Nasal cavity respiratory epithelium epithelial cell of viscerocranial mucosa (primary cell): Measurements from ENCODE around the gene CEBPZOS. TPM values are rescaled to one million over a fixed set of nuclear protein-coding genes. Genes with fewer than 3 reads are reported as not detected.

Source experiments
- total RNA-seq: library from RNA; depleted of rRNA; stranded (reverse); fragments of >200 nt; gene quantifications from 2 replicates; pipeline ENCODE4 v1.2.3, GENCODE V29; 2014

Gene CEBPZOS
- total RNA-seq, result 15.0 and 17.4 TPM in 2 replicates

GRCh38 chr2:37196320-37197195 is at the start of gene CEBPZOS:
CEBPZOS (plus strand) TSS chr2:37196496; CDS start chr2:37199705, 3,209 bp downstream.

DNA sequence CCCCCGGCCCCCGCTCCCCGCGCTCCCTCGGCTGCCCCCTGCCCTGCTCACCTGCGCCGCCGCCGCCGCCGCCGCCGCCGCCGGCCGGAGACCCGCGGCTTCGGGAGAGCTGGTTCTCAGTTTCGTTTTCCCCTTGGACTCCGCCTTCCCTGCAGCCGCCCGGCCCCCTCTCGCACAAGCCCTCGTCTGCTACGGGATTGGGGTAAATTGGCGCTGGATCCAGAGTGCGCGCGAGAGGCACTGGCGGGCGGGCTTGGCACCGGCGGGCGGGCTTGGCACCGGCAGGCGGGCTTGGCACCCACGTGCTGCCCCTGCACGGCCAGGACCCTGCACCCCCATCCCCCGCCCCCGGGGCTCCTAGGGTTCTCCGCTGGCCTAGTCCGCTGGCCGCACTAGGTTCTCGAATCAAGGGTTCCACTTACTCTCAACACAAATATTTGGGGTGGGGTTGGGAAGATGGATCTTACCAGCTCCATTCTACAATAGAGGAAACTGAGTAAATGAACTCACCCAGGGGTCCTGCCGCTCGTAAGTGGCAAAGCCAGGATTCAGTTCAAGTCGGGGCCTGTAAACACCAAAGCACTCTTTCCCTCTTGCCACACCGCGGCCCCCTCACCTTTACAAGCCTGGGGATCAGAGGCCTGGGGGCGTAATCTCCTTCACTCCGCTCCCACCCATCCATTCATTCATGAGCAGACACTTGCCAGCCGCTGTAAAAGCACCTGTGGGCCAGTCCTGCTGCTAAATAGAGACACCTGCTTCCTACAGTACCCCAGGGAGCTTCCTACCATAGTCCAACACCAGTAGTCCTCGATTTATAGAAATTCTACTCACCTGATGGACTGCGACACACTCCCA is 39.2 kb upstream of the CEBPZOS start, which contains the start of gene EIF2AK2:
Gene EIF2AK2, minus strand, starts transcription at position 124 of the 858 bp plus-strand sequence. CDS start 9,174 bp downstream, outside the sequence.

GRCh38 chr2:37188570-37188969 is 7.7 kb upstream of the CEBPZOS start, which contains the start of gene SULT6B1:
SULT6B1 (minus strand) TSS chr2:37188670; CDS start chr2:37188640, 30 bp downstream.

GRCh38 chr2:37231241-37232130 is 35.2 kb downstream of the CEBPZOS start, which contains the start of the genes CEBPZ and NDUFAF7:
CEBPZ (minus strand) TSS chr2:37231596; CDS start chr2:37231567, 29 bp downstream.
NDUFAF7 (plus strand) TSS chr2:37231658; CDS start chr2:37231706, 48 bp downstream.

Other genes starting within 250 kb of the CEBPZOS start
- 27.0 and 46.9 TPM in 2 replicates for gene STRN, start 230.0 kb upstream of the CEBPZOS start, total RNA-seq
- gene HEATR5B, start 112.1 kb upstream of the CEBPZOS start, total RNA-seq, result 27.3 and 29.8 TPM in 2 replicates
- 6.2 and 7.0 TPM in 2 replicates for gene GPATCH11, start 112.0 kb upstream of the CEBPZOS start, total RNA-seq
- gene EIF2AK2, start 39.5 kb upstream of the CEBPZOS start, total RNA-seq, result 16.4 and 31.4 TPM in 2 replicates
- not detected in 2 replicates for gene SULT6B1, start 7.8 kb upstream of the CEBPZOS start, total RNA-seq
- 84.1 and 86.7 TPM in 2 replicates for gene CEBPZ, start 35.1 kb downstream of the CEBPZOS start, total RNA-seq
- gene NDUFAF7, start 35.2 kb downstream of the CEBPZOS start, total RNA-seq, result 14.4 and 18.8 TPM in 2 replicates
- 32.5 and 35.8 TPM in 2 replicates for gene PRKD3, start 128.3 kb downstream of the CEBPZOS start, total RNA-seq
- 5.3 and 16.1 TPM in 2 replicates for gene QPCT, start 148.1 kb downstream of the CEBPZOS start, total RNA-seq